GM18502 (cell line): Measurements from ENCODE around the gene MRPS2.
"Not testable (repeated sequence)": the region's sequence is repeated elsewhere in the genome, so short reads cannot be mapped to it uniquely, and the experiment has no call there.

Source experiments
- ATAC-seq: cut with Tn5 transposase; IDR thresholded peaks from one replicate; pipeline ENCODE4 v1.9.1; 2021; ENCODE audit warnings: mild to moderate bottlenecking; ENCODE audit not compliant: unreplicated experiment, poor library complexity

Gene MRPS2

DNA sequence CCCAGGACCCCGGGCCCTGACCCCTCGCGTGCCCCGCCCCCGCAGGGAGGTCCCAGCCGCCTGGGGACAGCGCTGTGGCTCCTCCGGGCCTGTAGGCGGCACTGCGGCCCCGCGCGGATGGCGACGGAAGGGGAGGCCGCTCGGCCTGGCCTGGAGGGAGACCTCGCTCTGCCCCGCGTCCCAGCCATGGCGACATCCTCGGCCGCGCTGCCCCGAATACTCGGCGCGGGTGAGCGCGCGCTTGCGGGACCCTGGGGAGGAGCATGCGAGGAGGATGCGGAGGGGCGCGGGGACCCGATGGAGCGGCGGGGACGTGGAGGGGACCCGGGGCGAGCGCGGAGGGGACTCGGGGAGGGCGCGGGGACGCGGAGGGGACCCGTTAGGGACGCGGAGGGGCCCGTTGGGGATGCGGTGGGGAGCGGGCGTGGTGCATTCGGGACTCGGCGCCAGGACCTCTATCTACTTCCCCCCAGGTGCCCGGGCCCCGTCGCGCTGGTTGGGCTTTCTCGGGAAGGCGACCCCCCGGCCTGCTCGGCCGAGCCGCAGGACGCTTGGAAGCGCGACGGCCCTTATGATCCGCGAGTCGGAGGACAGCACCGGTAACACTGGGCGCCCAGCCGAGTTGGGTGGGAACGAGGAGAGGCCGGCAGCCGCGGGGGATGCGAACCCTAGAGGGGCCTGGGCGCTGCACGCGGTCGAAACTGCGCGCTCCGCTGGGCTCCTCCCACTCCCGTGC lies at the start of gene MRPS2:
TSS of gene MRPS2 (plus strand) at position 158 of the 736 bp plus-strand sequence. CDS start at position 187, 29 bp downstream.
- peak; percentile 87 for ATAC-seq

DNA sequence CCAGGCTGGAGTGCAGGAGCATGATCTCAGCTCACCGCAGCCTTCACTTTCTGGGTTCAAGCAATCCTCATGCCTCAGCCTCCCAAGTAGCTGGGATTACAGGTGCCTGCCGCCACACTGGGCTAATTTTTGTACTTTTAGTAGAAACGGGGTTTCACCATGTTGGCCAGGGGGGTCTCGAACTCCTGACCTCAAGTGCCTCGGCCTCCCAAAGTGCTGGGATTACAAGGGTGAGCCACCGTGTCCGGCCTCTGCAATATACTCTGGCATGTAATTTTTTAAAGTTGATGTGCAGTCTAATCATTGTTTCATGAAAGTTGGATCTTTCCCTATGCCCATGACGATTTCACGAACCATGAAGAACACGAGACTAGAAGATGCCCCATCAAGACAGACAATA lies 49.5 kb upstream of the MRPS2 start:
- no peak for ATAC-seq

DNA sequence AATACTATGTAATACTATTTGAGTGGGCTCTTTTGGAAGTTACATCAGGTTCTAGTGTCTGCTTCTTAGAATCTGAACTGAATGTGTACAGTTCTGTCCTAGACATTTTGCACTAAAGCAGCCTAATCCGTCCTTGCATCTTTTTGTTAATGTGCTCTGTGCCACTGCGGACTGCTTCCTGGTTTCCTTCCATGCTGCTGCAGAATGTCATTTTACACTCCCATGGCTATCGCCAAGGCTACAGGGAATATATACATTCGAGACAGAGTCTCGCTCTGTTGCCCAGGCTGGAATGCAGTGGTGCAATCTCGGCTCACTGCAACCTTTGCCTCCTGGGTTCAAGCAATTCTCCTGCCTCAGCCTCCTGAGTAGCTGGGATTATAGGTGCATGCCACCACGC lies 48.6 kb upstream of the MRPS2 start:
- not testable (repeated sequence) for ATAC-seq

DNA sequence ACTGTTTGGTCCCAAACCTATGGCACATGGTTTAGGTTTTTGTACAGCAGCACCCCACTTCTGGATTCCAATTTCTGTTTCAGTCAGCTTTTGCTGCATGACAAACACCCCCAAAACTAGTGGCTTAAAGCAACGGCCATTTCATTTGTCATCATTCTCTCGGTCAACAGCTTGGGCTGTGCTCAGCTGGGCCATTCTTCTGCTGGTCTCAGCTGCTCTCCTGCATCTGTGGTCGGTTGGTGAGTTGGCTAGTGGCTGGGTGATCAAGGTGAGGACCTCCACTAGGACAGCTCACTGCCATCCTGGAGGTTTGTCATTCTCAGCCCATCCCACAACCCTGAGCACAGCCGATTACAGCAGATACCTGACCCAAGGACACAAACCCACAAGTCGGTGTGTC lies 45.7 kb upstream of the MRPS2 start:
- no peak for ATAC-seq

DNA sequence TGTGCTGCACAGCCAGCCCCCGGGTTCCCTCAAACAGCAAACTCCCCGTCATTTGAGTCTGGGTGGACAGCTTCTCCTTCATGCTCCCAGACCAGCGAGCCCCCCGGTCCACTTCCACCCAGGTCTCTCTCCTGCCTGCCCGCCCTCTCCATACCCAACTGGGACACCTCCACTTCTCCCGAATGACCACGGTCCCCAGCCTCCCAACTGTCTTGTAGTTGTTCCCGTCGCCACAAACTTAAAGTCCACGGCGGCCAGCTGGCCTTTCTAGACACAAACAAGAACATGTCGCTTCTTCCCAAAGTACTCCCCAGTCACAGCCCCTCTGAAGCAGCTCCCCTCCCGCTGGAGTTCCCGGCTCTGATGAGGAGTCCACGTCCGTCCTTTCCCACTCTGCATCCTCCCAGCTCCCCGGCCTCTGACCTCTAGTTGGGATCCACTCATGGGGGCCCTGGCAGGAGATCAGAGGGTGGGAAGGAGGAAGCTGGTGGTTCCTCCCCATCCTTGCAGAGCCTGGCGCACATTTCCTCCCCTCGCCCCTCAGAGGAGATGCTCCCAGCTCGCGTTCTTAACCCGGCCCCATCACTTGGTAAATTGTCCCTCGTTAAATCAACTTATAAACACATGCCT lies 45.0 kb upstream of the MRPS2 start:
- no peak for ATAC-seq

DNA sequence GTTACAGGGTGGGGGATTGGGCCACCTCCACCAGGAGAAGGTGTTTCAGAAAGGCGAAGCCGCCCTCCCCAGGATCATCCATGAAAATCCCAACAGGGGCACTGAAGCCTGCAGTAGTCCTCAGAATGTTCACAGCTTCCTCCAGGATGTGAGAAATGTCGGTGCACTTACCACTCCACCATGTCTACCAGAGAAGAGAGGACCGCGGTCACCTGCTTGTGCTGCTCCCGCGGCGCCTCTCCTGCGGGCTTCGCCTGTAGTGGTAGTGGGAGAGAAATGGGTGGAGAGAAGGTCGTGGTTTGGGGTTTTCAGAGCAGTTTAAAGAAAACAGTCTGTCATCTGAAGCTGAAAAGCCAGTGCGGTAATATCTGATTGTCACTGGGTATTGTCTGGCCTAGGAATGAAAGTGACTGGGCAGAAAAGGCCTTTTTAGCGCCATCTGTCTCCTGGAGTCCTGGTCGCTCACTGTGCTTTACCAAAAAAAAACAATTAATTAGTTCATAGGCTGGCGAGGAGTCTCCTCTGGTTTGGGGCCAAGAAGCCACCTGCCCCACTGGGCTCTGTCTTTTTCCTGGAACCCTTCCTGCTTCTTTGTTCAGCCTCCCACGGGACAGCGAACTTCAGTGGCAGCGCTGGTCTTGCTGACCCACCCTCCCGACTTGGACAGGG lies 43.9 kb upstream of the MRPS2 start:
- no peak for ATAC-seq

DNA sequence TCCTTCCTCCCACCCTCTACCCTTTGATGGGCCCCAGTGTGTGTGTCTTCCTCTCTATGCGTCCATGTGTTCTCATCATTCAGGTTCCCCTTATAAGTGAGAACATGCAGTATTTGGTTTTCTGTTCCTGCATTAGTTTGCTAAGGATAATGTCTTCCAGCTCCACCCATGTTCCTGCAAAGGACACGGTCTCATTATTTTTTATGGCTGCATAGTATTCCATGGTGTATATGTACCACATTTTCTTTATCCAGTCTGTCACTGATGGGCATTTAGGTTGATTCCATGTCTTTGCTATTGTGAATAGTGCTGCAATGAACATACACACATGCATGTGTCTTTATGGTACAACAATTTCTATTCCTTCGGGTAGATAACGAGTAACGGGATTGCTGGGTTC lies 42.0 kb upstream of the MRPS2 start:
- not testable (repeated sequence) for ATAC-seq

DNA sequence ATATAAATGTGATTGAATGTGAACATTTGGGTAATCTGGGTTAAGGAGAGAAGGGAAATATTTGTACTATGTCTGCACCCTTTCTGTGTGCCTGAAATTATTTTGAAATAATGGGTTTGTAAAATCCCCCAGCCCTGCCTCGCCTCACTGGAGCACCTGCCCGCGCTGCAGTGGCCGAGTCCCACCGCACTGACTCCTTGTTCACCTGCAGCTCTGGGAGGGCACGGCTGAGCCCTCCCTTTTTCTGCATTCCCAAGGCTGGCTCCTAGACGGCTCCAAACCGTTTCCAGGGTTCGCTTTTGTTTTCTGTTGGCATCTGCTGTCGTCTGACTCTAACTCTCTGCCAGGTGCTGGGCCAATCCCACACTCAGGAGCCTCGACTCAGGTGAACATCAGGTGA lies 38.5 kb upstream of the MRPS2 start:
- no peak for ATAC-seq

DNA sequence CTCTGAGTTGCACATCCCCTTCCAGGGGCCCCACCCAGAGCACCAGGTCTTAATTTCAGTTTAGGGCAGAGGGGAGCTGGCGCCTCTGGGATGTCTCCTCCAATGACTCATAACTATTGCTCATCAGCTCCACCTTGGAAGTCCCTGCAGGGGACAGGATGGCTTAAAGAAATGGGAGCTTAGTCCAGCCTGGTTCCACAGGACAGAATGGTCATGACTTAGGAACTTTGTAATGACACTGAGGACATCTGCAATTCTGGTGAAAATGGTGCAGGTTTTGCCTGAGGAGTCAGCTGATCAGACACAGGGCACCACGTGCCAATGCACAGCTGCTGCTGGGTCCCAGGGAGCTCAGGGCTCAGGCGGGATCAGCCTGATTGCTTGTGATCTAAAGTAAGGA lies 37.3 kb upstream of the MRPS2 start:
- ATAC-seq: no peak

DNA sequence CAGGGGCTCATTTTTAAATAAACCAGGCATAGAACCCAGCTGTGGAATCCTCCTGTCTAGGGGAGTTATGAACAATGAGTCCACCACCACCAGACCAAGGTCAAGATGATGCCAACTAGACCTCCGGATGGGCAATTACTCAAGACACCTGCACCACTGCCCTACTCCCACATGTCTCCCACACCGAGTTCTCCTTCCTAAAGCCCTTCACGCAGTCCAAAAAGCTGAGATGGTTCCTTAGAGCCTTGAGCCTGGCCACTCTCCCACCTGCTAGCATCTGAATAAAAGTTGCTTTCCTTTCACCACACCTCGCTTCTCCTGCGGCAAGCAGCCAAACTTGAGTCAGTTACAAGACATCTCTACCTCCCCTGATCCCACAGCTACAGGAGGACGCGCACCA lies 36.3 kb upstream of the MRPS2 start:
- ATAC-seq: no peak

DNA sequence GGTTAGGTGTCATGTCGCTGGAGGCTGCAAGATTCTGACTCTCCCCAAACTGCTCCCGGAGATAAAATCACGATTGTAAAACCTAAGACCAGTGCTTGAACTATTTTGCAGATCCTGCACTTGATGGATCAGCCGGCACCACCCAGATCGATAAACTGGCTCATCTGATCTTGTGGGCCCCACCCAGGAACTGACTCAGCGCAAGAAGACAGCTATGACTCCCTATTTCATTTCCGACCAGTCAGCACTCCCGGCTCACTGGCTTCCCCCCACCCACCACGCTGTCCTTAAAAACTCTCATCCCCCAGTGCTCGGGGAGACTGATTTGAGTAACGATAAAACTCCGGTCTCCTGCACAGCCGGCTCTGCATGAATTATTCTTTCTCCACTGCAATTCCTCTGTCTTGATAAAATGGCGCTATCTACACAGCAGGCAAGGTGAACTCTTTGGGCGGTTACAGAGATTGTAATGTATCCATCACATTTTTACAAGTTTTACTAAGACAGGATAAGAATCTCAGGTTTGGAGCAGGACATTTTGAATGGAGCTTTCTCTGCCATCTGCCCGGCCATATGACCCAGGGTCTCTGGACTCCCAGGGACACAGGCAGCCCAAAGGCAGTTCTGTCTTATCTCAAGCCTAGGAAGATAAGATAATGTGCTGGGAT lies 31.5 kb upstream of the MRPS2 start:
- no peak for ATAC-seq

DNA sequence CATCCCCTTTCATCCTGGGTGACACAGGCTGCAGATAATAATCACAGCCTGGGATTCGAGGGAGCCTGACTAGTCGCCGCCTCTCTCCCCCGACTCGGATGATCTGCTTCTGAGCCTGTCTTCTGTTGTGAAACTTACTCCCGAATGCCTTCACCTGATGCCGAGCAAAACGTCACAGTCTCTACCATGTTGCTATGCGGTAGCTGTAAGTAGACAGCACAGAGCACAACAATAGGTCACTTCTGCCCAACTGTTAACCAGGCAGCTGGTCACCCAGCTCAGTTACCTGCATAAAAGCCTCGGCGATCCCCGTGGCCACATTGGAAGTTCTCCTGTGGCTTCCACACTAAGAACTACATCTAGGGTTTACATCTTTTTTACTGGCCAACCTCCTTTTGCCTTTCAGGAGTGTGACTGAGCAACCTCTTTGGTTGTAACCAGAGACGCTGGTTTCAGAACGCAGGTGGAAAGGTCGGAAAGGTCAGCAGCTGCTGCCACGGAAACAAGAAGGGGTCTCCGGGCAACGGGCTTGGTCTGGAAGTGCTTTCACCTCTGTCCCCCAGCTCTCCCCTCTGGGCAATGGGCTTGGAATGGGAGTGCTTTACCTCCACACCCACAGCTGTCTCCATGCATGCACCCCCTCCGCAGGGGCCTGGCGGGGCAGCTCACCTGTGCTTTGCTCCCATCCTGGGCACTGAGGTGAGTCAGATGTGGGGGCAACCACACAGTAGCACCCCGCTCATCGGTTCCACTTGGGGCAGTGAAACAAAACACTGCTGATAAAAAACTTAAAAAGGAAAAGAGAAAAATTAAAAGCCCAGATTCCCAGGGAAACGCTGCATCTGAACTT lies 28.5 kb upstream of the MRPS2 start:
- ATAC-seq: no peak

DNA sequence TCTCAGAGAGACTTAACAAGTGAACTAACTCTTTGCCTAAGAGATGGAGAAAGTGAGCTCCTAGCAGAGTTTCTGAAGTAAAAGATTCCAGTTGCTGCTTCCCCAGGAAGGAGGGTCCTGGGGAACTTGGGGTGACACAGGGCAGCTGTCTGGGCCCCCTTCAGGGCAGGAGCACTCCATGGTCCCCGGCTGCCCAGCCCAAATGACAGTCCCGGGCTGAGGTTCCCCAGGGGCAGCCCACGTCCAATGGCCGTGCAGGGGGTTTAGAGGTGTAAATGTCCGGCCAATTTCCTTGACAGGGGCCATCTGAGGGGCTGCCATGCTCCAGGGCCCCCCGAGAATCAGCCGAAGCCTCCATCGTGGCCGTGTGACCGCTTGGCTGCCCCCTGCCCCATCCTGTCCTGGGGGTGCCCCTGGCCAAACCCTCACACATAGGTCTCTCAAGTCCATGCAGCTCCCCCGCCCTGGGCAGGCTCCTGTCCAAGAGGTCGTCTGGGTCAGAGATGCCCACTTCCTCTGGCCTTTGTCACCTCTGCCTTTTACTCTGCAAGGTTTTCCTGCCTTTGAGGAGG lies 26.4 kb upstream of the MRPS2 start:
- ATAC-seq: no peak

DNA sequence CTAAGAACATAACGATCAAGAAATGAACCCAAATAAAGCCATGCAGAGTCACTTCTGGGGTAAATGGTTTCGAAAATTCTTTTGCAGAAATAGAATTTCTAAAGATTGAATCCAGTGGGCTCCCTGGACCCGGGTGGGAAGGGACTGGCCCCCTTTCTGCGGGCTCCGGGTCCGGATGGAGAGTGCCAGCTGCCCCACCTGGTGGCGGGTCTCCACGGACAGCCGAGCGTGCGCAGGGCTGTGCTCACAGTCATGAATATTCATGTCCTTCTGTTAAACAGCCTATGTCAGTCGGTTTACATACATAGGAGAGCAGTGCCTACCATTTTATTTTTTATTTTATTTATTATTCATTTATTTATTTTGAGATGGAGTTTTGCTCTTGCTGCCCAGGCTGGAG lies 25.6 kb upstream of the MRPS2 start:
- ATAC-seq: no peak

DNA sequence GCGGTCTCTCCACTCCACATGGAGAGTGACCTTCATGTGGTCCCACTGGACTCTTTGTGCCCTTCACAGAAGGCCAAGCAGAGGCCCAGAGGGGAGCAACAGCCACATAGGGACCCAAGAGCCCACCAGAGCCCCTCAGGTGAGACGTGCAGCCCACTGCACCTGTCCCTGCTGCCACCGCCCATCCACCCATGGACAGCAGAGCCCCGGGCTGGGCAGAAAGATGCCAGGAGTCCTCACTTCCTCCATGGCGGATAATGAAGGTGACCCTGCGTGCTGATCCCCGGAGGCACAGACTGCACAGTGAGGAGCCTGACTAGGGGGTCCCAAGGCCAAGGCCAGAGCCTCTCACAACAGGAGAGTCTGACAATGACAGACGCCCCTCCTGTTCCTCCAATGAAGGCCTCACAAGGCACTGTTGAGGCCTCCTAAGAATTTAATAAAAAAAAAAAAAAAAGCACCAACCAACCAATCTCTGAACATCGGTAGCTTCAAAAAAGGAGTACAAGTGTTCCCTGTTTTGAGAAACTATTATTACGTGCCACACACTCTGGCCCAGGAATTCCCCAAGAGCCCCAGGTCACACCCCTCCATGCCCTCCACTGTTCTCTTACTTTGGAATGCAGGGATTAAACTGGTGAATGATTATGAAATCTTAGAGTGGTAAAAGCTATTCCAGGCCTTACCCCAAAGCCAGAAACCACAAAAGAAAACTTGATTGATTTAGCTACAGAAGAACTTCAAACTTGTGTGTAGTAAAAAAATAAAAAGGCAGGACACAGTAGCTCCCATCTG lies 23.7 kb upstream of the MRPS2 start:
- no peak for ATAC-seq

DNA sequence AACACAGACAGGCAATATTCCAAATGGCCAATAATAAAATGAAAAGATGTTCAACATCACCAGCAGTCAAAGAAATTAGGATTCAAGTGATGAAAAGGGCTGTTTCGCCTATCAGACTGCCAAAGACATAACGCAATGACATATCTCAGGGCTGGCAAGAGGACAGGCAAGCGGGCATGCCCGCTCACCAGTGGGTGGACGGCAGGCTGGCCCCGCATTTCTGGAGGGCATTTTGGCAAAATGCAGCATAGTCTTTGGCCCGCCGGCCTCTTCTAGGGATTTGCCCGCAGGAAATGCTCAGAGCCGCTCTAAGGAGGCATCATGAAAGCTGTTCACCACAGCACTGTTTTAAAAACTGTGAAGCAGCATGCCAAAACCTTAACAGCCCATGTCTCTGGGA lies 22.3 kb upstream of the MRPS2 start:
- no peak for ATAC-seq

DNA sequence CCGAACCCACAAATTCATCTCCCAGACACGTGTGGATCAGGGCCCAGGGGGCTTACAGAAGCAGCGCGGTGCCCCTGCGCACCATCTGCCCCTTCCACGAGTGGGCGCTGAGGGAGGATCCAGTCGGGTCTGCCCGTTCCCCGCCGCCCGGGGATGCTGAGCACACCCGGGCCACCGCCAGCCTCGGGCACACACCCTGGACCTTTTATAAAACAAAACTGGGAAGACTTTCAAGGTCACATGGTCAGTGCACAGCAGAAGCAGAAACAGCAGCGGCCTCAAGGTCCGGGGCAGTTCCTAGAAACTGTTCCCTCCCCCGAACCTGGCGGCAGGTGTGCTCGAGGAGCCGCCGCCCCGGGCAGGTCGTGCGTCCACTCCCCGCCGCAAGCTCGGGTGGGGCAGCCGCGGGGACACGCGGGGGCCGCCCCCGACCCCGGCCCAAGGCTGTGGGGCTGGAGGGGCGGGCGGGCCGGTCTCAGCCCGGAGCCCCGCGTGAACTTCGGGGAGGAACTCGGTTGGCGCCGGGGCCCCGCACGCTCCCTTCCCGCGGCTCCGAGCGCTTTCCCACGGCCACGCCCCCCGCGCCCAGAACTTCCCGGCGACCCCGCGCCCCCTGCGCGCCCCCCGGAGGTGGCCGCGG lies 21.5 kb upstream of the MRPS2 start:
- no peak for ATAC-seq

DNA sequence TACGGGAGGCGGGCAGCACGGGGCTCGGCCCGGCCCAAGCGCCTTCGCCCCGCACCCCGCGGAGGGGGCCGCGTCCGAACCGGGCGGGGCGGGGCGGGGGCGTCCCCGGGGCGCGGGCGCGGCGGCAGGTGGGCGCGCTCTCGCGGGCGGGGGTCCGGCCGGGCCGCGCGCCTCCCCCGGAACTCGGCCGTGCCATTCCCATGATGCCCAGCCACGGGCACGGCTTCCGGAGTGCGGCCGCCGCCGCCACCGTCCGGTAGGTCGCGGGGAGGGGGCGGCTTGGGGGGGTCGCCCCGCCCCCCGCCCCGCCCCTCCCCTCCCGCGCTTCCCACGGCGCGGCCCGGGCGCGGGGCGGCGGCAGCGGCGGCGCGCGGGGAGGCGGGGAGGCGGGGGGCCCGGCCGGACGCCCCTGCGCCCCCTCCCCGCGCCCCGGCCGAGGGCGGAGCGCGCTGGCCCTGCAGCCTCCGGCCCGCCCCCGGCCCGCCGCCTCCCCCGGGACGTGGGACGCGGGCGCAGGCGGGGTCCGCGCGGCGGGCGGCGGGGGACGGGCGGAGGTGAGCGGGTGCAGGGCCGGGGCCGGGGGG lies 20.9 kb upstream of the MRPS2 start, which contains the start of gene PPP1R26:
TSS of gene PPP1R26 (plus strand) at position 314 of the 584 bp plus-strand sequence. CDS start 4,729 bp downstream, outside the sequence.
- ATAC-seq: no peak
